HCT116 (cell line): ENCODE results near the gene THADA. TPM values are rescaled to one million over a fixed set of nuclear protein-coding genes. Genes with fewer than 3 reads are reported as not detected.
A peak's percentile ranks its signal among the peaks of the same experiment; 100 is the strongest.

ENCODE experiments used
- ATAC-seq: fragments of 200-7000 bp; cut with Tn5 transposase; 2 replicates; pipeline ENCODE4 v1.9.1; 2020; ENCODE audit warnings: mild to moderate bottlenecking, moderate library complexity
- BruUV-seq: library from RNA; stranded (reverse); fragments of 400-500 nt; replicated peaks from 2 replicates; lab custom pipeline; 2021; lab: Mats Ljungman, UMichigan
- CTCF ChIA-PET: fragments of 300-600 bp; sonication (Branson Sonifier 250); formaldehyde crosslinking; loops from one replicate; lab custom pipeline; 2021; ENCODE audit warnings: antibody characterized with exemption; lab: Charles Lee
- POLR2A ChIA-PET: fragments of 300-600, 350-600 bp; sonication (Branson Sonifier 250); formaldehyde crosslinking; loops from one replicate; lab custom pipeline; 2021; ENCODE audit warnings: antibody characterized with exemption; lab: Charles Lee
- RAD21 ChIA-PET, 2 experiments: fragments of 300-600 bp; sonication (Branson Sonifier 250); formaldehyde crosslinking; loops; one replicate each; lab custom pipeline; 2023; ENCODE audit warnings: low total read pairs in 2 of 2; ENCODE audit not compliant: uncharacterized antibody in 2 of 2, unreplicated experiment in 2 of 2, low non-redundant PET in 1 of 2; lab: Charles Lee
- DNase-seq: peaks from one replicate; pipeline ENCODE4 v3.0.0-alpha.2; 2010; ENCODE audit warnings: low read depth, low spot score
- H2AFZ ChIP-seq: fragments of 200-600 bp; shearing (Covaris generic), sonication (generic); 2 replicates; pipeline ENCODE4 v1.6.1; 2017; ENCODE audit warnings: low read depth, mixed run types, mixed read lengths, antibody characterized with exemption, low read length; ENCODE audit not compliant: poor library complexity, severe bottlenecking
- H3K27ac ChIP-seq: 2 replicates; pipeline ENCODE4 v1.5.1; 2012; ENCODE audit warnings: low read depth, low read length
- H3K27me3 ChIP-seq: fragments of 200-600 bp; sonication (generic); 2 replicates; pipeline ENCODE4 v1.6.1; 2016; ENCODE audit warnings: mixed run types, low read length, mixed read lengths; ENCODE audit not compliant: insufficient read depth
- H3K36me3 ChIP-seq, 2 experiments: fragments of 200-500 bp in 1 of 2; fragments of 200-600 bp in 1 of 2; sonication (Bioruptor generic) in 1 of 2; sonication (generic) in 1 of 2; 2 replicates each; pipeline versions ENCODE4 v1.5.1 to v1.6.1; 2014 to 2016; ENCODE audit warnings: low read length in 2 of 2, inconsistent platforms in 1 of 2, mixed read lengths in 1 of 2, mixed run types in 1 of 2; ENCODE audit not compliant: insufficient read depth in 2 of 2, control insufficient read depth in 1 of 2
- H3K4me1 ChIP-seq, 2 experiments: fragments of 200-600 bp in 1 of 2; sonication (generic) in 1 of 2; 2 replicates each; pipeline versions ENCODE4 v1.5.1 to v1.6.1; 2012 to 2017; ENCODE audit warnings: low read length in 2 of 2, inconsistent platforms in 1 of 2, mild to moderate bottlenecking in 1 of 2, mixed read lengths in 1 of 2, mixed run types in 1 of 2, moderate library complexity in 1 of 2; ENCODE audit not compliant: insufficient read depth in 2 of 2, control insufficient read depth in 1 of 2
- H3K4me2 ChIP-seq: fragments of 200-600 bp; sonication (generic); 2 replicates; pipeline ENCODE4 v1.6.1; 2017; ENCODE audit warnings: mixed run types, low read length, mixed read lengths
- H3K4me3 ChIP-seq, 2 experiments: fragments of 200-600 bp in 1 of 2; sonication (generic) in 1 of 2; replicated peaks in 1 of 2; 2 replicates each; pipeline ENCODE4 v1.5.1; 2011 to 2016; ENCODE audit warnings: low read length in 2 of 2, control low read depth in 1 of 2, low read depth in 1 of 2, mild to moderate bottlenecking in 1 of 2, mixed read lengths in 1 of 2, mixed run types in 1 of 2
- H3K79me2 ChIP-seq: fragments of 200-600 bp; sonication (generic); 2 replicates; pipeline ENCODE4 v1.6.1; 2017; ENCODE audit warnings: mild to moderate bottlenecking, mixed run types, low read length, moderate library complexity, mixed read lengths; ENCODE audit not compliant: insufficient read depth
- H3K9ac ChIP-seq: fragments of 200-600 bp; sonication (generic); 2 replicates; pipeline ENCODE4 v1.6.1; 2016; ENCODE audit warnings: low read length, mixed read lengths
- H3K9me2 ChIP-seq: fragments of 200-600 bp; sonication (generic), shearing (Covaris generic); 2 replicates; pipeline ENCODE4 v1.6.1; 2017; ENCODE audit warnings: mixed run types, mild to moderate bottlenecking, moderate library complexity; ENCODE audit not compliant: insufficient read depth
- H3K9me3 ChIP-seq, 2 experiments: fragments of 200-500 bp in 1 of 2; fragments of 200-600 bp in 1 of 2; sonication (Bioruptor generic) in 1 of 2; sonication (generic) in 1 of 2; 2 replicates each; pipeline ENCODE4 v1.6.1; 2014 to 2017; ENCODE audit warnings: low read length in 2 of 2, mixed read lengths in 2 of 2, inconsistent platforms in 1 of 2, low read depth in 1 of 2, mild to moderate bottlenecking in 1 of 2, mixed run types in 1 of 2, moderate library complexity in 1 of 2; ENCODE audit not compliant: control insufficient read depth in 1 of 2, insufficient read depth in 1 of 2
- H4K20me1 ChIP-seq: fragments of 200-600 bp; sonication (generic), shearing (Covaris generic); 2 replicates; pipeline ENCODE4 v1.6.1; 2017; ENCODE audit warnings: mixed run types, mild to moderate bottlenecking, moderate library complexity; ENCODE audit not compliant: insufficient read depth
- RAD21 ChIP-seq: IDR thresholded peaks from 2 replicates; pipeline ENCODE4 v1.6.1; 2012; ENCODE audit warnings: low read depth, mild to moderate bottlenecking
- REST ChIP-seq: IDR thresholded peaks from 2 replicates; pipeline ENCODE4 v1.6.1; 2012; ENCODE audit warnings: low read depth
- SIN3A ChIP-seq: IDR thresholded peaks from 2 replicates; pipeline ENCODE4 v1.6.1; 2012; ENCODE audit warnings: low read depth
- SP1 ChIP-seq: IDR thresholded peaks from 2 replicates; pipeline ENCODE4 v1.6.1; 2012; ENCODE audit warnings: low read depth
- intact Hi-C: fragments of 100-400 bp; cut with micrococcal nuclease; formaldehyde crosslinking; loops from 2 replicates; pipeline ENCODE4 v1.10.0; 2022
- total RNA-seq: library from RNA; stranded (reverse); gene quantifications from one replicate; pipeline ENCODE4 v1.2.1, GENCODE V29; 2021; ENCODE audit not compliant: unreplicated experiment

THADA gene
- total RNA-seq, 1 experiment from 2014 or later, result 30.7 TPM

GRCh38 chr2:43419876-43420275, 176.0 kb downstream of the THADA start:
- ATAC-seq (no peak), DNase-seq (no peak)
- Histone ChIP-seq H3K79me2 (no peaks in the 10 kb centered on the region), H3K9me3 (no peaks in the 10 kb centered on the region), H3K4me3 (no peak overlapping the region), H3K9ac (no peak overlapping the region), H4K20me1 (no peaks in the 10 kb centered on the region), H3K27me3 (no peaks in the 10 kb centered on the region), H2AFZ (no peak overlapping the region), H3K4me1 (peaks cover 35 to 46% of the 10 kb centered on the region in 2 experiments), H3K36me3 (no peaks in the 10 kb centered on the region), H3K27ac (no peak overlapping the region), H3K9me2 (no peaks in the 10 kb centered on the region), H3K4me2 (no peak overlapping the region)
- ChIA-PET POLR2A (no interaction called here), RAD21 (no interaction called here), CTCF (no interaction called here)
- no TSS peak for BruUV-seq
- TF ChIP-seq RAD21, result no peak
- TF ChIP-seq REST, result no peak
- TF ChIP-seq SP1, result peak; percentile 14; the same call in 1 of the 2 replicates
- intact Hi-C loops, result no loop called here

- Histone ChIP-seq H3K4me1 (peaks cover 35 to 45% of the 10 kb centered on the region in 2 experiments), H3K9ac (no peak overlapping the region)
- no peak for DNase-seq
- TF ChIP-seq REST (no peak), SIN3A (no peak)
- TF ChIP-seq, all 23 proteins: peak for 0
- Histone ChIP-seq H3K36me3 (no peaks in the 10 kb centered on the region), H3K27me3 (no peaks in the 10 kb centered on the region), H2AFZ (no peak overlapping the region), H3K4me2 (no peak overlapping the region), H3K9me3 (no peaks in the 10 kb centered on the region), H3K4me3 (no peak overlapping the region), H4K20me1 (no peaks in the 10 kb centered on the region), H3K27ac (no peak overlapping the region), H3K9me2 (no peaks in the 10 kb centered on the region), H3K79me2 (no peaks in the 10 kb centered on the region)
- ChIA-PET POLR2A (no interaction called here), CTCF (no interaction called here), RAD21 (no interaction called here)
- ATAC-seq, result no peak
- no TSS peak for BruUV-seq
- intact Hi-C loops, result no loop called here
Observed at GRCh38 chr2:43419243-43419642, 176.6 kb downstream of the THADA start.
